ENCODE results near the gene PSG4.
"Not testable (repeated sequence)": the region's sequence is repeated elsewhere in the genome, so short reads cannot be mapped to it uniquely, and the experiment has no call there.

- TF ChIP-seq CTCF, POLR2A, POLR2AphosphoS5 (IDR thresholded peaks at IDR 0.05): not testable (repeated sequence)
Measured at GRCh38 chr19:43203611-43204010, 1.8 kb downstream of the PSG4 start.
